NT2/D1 (cell line): ENCODE measurements around the gene KLK14.

ENCODE experiments used
- SUZ12 ChIP-seq: IDR thresholded peaks from 2 replicates; pipeline ENCODE4 v1.6.1; 2011; ENCODE audit not compliant: insufficient read length, insufficient read depth; ENCODE audit errors: extremely low read depth
- YY1 ChIP-seq: IDR thresholded peaks from 2 replicates; pipeline ENCODE4 v1.6.1; 2011; ENCODE audit not compliant: insufficient read length, insufficient read depth

DNA sequence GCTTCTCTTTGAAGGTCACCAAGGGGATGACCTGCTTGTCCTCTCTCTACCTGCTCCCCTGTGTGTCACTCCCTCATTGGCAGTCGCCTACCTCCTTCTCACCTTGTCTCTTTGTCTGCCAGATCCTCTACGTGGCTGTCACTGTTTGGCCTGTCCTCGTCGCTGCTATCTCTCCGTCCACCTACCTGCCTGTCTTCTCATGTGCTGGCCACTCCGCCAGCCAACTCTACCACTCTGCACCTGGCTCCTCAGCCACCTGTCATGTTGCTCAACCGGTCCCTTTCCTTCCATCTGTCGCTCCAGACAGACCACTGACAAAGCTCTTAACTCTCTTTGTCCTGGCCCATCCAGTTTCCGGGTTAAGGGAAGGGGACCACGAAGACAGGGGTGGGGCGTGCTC, 48.0 kb downstream of the KLK14 start, which contains the start of gene KLK12:
- TF ChIP-seq SUZ12 (no peak), YY1 (no peak)
